Right hindlimb (tissue), 1 donor: ENCODE measurements around the gene CATSPER3.

Experiments
- DNase-seq: peaks from one replicate; pipeline ENCODE4 v3.0.0-alpha.2; 2018

CATSPER3 gene

DNA sequence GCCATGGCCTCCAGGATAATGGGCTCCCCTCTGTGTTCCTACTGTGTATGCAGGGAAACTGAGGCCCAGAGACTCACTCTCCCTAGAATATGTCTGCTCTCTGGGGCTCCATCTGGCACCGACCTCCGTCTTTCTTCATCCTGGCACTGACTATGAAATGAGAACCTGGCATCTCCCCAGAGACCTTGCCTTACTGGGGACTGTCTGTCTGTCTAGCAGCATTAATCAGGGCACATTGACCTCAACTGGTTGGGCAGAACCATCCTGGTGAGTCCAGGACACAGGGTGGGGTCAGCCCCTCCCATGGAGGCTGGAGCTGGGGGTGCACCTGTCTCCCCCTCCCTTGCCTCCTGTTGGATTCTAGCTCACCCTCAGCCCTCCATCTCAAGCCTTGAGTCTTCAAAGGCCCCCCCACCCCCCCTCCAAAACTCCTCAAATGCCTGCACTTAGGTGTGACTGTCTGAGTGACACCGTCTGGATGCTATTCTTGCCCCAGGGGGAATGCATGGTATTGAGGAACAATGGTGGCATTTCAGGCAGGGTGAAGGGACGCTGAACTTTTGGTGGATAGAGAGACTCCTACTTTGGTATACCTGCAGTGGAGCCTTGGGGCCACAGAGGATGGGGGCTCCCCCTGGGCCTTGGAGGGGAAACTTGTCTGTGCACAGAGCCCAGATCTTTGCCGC is 79.1 kb downstream of the CATSPER3 start:
- DNase-seq: no peak

DNA sequence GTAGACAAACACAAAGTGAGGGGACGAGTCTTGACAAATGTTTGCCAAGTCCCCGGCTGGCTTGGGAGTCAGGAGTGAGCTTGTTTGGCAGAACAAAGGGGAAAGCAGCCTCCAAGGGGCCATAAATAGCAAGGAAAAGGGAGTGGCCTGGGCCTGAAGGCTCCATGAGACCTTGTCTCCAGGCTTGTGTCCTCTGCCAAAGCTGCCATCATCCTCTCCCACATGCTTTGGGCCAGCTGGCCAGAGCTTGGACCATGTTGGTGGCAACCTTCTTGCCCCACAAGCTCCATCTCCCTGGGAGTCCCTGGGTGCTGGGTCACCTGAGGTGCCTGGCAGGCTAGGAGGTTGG is 79.6 kb downstream of the CATSPER3 start:
- DNase-seq: no peak

DNA sequence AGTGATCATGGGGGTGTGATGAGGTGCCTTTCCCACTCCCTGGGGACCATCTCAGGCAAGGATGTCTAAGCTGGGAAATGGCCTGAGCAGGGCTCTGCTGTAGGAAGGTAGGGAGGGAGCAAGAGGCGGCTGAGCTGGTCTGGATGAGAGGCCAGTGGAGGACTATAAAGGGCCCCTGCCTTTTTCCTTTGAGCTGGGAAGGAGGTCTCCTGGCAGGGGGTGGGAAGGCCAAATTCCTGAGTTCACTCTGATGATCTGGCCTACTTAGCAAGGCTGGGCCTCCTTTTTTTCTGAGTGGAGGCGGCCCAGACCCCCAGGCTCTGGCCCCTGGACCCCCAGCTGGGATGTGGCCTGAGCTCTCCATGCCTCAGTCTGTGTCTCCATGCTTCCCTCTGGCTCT is 80.6 kb downstream of the CATSPER3 start:
- DNase-seq: no peak

DNA sequence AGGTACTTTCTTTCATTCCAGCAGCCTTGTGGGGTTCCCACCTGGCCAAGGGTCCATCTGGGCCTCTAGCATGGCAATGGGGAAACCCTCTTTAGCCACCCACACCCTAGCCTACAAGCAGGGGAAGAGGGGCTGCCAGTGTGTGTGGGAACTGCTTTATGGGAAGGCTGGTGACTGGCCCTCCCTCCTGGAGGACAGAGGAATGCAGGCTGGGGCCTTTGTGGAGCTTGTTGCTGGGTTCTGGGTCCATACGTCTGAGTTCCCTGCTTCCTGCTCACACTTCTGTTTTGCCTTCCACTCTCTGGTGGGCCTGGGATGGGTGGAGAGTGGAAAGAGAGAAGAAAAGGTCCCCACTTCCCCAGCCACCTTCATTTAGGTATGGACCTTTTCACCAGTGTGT is 81.2 kb downstream of the CATSPER3 start:
- no peak for DNase-seq

DNA sequence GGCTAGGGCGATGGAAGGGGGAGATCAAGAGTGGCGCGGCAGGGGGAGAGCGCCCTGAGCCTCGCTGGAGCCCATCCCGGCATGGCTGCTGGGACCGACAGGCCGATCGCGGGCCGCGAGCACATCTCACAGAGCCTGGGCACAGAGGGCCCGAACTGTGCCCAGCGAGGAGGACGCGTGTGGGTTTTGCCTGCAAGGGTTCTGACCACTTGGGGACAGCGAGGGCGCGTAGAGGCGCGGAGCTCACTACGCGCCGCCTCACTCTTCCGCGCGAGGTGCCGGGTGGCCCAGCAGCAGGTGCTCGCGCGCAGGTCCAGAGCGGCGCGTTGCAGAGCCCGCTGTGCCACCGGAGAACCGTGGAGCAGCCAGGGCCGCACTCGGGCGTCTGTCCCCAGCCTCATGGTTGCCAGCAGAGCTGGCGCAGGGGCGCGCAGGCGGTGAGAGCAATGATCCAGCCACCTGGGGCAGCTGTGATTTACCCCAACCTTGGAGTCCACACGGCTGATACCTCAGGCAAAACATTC is 82.6 kb downstream of the CATSPER3 start:
- DNase-seq: no peak

DNA sequence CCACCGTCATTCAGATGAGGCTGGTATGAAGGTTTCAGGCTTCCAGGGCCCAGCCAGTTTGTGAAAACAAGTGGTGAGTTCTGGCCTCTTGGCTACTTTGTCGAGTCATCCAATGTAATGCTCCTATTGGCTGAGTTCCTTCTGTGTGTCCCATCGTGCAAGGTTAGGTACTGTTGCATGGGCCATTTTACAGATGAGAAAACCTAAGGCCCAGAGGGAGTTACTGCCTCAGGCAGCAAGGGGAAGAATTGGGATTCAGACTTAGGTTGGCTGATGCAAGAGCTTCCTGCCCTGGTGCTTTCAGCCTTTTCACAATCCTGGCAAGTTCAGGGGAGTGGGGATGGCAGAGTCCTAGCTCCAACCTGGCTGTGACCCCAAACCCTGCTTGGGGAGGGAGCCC is 83.7 kb downstream of the CATSPER3 start:
- DNase-seq: no peak

DNA sequence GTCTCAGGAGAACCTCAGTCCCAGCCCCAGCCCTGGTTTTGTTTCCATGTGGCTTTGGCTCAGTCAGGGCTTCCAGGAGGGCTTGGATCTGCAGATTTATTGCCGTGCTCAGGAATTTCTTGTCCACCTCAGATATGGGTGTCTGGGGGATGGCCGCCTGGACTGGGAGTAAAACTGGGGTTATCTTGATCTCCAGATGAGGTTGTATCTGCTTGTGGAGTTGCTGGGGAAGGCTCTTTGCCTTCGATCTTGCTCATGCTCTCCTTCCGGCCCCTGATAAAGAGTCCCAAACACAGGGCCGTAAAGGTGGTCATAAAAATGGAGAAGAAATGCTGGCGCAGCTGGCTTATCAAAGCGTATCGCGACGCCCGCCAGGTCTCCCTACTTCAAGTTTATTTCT is 84.2 kb downstream of the CATSPER3 start:
- no peak for DNase-seq

DNA sequence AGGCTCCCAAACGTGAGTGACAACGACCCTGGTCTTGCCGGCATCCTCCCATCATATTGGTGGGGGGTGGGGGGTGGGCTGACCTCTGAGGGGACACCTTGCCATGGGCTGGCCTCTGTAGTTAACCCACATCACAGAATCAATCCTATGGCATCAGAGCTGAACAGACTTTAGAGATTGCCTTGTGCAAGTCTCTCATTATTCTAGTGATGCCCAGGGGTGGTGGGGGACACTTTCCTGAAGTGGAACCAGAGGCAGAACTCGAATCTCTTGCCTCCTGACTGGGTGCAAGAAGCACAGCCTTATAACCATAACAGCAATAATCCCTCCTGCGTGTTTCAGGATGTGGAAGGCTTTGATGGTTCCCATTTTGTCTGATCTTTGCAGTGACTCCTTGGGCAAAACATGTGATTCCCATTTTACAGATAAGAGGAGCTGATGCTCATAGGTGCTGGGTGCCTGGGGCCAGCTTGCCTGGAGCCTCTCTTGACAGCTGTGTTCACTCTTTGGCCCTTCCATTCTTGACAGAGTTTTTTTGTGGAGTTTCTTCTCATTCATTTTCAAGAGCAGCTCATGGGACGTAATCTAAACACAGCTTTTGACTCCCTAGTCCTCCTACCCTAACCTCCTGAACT is 84.9 kb downstream of the CATSPER3 start:
- no peak for DNase-seq

DNA sequence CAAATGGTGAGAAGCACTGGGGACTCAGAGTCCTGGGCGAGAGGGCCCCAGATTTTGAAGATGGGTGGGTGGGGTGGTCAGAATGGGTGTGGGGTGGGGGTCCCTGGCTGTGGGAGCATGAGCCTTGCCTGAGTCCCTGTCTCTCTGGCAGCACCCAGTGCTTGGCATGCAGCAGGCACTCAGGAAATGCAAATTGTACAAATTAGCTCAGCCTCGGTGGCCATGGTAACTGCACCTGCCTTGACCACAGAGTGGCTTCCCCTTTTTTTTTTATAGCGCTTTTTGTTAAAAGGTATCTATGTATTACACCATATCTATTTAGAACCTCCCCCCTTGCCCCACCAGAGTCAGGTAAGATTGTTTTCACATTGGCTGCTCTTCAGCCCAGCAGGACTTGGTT is 85.6 kb downstream of the CATSPER3 start:
- no peak for DNase-seq

DNA sequence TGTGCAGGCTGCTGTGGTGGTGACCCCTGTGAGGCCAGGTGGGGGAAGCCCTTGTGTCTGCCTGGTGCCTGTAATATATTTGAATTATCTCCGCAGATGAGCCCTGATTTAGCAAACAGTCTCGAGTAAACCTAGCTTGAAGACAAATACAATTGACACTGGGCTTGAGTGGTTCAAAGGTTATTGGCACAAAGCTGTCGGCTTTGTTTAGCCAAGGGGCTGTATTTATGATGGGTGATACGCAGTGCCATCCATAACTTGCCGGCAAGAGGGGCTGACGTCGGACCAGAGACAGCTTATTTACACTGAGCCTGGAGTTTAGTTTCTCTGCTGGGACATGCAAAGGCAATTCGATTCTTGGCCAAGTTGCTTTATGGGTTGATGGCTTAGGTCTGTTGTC is 86.3 kb downstream of the CATSPER3 start:
- DNase-seq: no peak

DNA sequence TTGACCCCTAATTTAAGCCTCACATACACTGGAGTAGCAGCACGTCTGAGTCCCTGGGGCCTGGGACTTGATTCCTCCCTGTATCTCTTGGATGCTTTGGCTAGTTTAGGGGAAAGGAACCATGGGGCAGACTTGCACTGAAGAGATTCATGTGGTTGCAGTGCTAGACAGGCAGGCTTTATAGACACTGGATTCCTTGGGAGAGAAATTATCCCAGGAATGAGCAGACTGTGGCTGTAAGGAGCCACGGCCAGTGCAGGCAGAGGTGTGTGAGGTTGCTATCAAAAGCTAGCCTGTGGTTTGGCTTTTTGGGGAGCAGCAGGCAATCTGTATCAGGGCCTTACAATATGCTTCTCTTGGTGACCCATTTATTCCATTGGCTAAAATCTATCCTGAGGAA is 86.8 kb downstream of the CATSPER3 start:
- no peak for DNase-seq

DNA sequence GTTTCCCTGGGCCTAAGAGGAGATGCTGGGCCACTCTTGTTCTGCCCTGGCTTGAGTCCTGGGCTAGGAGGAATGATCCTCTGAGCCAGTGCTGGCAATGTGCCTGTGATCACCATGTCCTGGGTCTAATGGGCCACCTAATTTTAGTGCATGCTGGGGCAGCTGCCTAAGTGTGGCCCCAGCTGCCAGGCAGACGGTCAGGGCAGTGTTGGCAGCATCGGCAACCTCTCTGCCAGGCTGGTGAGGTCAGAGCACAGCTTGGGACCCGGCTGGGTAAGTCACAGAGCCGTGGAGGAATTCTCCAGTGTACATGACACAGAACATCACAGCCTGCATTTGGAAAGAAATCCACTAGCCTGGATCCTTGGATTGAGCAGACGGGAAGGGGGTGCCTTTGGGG is 87.7 kb downstream of the CATSPER3 start:
- DNase-seq: no peak

DNA sequence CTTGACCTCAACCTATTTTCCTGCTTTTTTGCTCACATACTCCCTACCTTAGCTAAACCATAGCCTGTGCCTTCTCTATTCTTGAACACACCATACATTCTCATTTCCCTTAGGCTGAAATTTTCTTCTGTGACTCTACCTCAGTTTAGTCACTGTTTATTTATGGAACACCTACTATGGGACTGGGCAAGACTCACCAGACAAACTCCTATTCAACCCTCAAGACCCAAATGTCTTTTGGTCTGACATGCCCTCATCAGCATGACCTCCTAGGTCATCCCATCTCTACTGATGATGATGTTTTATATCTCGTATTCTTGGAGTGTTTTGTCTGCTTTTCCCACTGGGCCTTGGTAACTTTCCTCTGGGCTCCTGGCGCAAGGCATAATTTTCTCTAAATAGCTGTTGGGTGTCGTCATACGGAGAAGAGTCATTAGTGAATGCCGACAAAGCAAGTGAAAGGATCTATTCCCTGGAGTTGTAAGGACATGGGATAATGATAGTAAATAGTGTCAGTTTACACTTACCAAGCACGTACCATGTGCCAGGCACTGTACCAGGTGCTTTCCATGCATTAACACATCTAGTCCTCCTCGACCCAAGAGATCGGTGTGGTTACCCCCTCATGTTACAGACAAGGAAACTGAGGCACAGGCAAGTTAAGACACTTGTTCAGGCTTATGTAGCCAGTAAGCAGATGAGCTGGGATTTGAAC is 88.8 kb downstream of the CATSPER3 start:
- no peak for DNase-seq

DNA sequence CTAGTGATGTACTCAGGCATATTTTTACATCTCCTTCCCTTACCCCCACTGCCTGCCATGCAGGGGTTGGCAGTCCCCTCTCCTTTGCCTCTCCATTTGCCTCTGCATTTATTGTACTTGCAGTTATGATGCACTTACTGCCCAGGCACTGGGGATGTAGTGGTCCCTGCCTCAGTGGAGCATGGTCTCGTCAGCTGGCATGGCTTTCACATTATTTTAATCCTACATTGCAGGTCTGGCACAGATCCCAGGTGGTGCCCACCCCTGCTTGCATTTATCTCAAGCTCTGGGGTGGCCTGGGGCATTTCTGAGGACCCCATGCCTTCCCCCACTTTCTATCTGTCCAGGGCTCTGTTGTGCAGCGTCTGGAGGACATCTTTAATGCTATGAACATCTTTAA is 89.5 kb downstream of the CATSPER3 start:
- no peak for DNase-seq

DNA sequence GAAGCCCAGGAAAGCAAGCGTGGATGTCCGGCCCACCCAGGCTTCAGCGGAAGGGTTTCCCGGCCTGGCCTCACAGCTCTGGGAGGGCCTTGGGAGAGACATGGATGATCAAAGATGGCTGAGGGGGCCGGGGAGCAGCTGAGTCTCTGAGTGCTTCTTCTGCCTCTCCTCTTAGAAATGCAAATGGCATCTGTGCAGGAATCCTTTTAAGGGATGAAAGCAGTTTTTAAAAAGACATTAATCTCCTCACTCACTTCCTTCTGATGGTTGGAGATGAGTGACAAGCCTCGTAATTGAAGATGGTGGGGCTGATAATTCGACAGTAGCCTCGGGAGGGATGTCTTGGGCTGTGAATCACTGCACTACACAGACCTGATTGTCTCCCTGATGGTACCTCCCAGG is 90.6 kb downstream of the CATSPER3 start:
- no peak for DNase-seq

DNA sequence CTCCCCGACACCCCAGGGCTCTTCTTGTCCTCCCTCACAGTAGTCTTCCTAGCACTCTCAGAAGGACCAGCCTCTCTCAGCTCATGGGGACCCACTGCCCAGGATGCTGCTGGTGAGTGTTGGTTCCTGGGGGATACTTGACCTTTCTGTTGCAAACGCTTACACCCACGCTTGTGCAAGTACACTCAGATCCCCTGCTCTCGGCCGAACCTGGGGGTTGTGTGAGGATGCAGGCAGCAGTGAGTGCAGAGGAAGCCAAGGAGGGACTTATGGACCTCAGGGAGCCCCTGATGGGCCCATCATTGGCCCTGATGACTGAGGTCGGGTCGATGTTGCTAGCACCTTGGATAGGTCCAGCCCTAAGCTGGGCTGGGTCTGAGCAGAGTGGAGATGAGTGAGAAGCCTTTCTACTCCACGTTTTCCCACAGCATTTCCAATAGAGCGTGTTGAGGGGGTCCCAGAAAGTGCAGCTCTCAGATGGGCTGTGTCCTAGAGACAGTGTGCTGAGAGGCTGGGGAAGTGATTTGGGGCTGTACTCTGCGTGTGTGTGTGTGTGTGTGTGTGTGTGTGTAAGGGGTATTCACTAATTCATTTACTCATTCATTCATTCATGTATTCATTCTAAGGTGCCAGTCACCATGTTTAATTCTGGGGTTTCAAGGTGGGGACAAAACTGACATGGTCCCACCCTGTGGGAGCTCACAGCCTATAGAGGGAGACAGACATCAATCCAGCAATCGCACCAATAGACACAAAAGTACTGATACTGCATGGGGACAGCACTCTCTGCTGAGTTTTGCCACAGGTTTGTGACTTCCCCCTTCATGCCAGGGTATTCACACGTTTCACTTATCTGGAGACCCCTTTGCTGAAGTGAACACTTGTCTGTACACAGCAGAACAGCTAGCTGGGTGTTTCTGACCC is 91.6 kb downstream of the CATSPER3 start:
- DNase-seq: no peak

DNA sequence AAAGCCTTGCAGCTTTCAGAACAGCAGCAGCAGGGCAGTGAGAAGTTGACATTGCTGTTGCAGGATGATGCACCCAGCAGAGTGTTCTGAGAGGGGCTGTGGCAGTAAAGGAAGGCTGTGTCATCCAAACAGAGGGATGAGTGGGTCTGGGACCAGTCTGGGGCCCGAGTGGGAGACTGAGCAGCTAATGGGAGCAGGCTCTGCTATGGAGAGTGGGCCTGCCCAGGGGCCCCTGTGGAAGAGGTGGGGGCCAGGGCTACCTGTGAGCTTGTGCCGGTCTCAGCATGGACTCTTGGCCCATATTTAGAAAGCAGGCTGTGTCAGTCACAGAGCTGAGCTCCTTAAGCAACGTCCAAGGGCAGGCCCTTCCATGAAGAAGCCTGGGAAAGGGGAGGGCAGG is 92.3 kb downstream of the CATSPER3 start:
- DNase-seq: no peak

DNA sequence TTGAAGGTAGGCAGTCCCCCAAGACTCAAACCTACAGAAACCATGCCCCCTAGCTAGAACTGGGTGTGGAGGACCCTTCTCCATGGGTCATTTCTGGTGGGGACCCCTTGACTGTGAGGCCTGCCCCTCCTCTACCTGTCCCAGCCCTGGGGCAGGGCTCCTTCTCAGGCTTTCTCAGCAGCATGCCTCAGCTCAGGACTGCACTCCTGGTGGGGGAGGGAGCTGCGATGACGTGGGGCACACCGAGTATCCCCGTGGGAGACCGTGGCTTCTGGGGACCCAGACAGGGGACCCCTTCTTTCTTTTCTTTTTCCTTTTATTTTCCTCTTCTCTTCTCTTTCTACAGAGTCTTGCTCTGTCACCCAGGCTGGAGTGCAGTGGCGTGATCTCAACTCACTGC is 93.3 kb downstream of the CATSPER3 start:
- DNase-seq: no peak
